ENCODE results near the gene TBCA.

DNA sequence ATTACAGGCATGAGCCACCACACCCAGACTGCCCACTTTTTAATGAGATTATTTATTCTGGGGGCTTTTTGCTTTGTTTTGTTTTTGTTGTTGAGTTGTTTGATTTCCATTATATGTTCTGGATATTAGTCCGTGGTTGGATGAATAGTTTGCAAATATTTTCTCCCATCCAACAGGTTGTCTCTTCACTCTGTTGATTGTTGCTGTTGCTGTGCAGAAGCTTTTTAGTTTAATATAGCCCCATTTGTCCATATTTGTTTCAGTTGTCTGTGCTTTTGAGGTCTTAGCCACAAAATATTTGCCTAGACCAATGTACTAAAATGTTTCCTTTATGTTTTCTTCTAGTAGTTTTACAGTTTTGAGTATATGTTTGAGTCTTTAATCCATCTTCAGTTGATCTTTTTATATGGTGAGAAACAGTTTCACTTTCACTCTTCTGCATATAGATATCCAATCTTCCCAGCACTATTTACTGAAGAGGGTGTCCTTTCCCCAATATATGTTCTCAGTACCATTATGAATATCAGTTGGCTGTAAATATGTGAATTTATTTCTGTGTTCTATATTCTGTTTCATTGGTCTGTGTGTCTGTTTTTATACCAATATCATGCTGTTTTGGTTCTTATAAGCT lies 30.2 kb upstream of the TBCA start:
- TF ChIP-seq POLR2A (IDR thresholded peaks at IDR 0.05): no peak
- TF ChIP-seq, protein P1, sequence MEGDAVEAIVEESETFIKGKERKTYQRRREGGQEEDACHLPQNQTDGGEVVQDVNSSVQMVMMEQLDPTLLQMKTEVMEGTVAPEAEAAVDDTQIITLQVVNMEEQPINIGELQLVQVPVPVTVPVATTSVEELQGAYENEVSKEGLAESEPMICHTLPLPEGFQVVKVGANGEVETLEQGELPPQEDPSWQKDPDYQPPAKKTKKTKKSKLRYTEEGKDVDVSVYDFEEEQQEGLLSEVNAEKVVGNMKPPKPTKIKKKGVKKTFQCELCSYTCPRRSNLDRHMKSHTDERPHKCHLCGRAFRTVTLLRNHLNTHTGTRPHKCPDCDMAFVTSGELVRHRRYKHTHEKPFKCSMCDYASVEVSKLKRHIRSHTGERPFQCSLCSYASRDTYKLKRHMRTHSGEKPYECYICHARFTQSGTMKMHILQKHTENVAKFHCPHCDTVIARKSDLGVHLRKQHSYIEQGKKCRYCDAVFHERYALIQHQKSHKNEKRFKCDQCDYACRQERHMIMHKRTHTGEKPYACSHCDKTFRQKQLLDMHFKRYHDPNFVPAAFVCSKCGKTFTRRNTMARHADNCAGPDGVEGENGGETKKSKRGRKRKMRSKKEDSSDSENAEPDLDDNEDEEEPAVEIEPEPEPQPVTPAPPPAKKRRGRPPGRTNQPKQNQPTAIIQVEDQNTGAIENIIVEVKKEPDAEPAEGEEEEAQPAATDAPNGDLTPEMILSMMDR (IDR thresholded peaks at IDR 0.05): no peak
